ENCODE measurements around the gene SLC18B1.
"Not testable (repeated sequence)": the region's sequence is repeated elsewhere in the genome, so short reads cannot be mapped to it uniquely, and the experiment has no call there.

SLC18B1 gene

GRCh38 chr6:132798869-132799538 lies 567 bp upstream of the SLC18B1 start:
- peak; percentile 82 for DNase-seq

GRCh38 chr6:132795461-132795860 lies 3.0 kb downstream of the SLC18B1 start:
- no peak for DNase-seq

GRCh38 chr6:132792510-132792909 lies 5.9 kb downstream of the SLC18B1 start:
- no peak for DNase-seq

GRCh38 chr6:132790450-132790849 lies 8.0 kb downstream of the SLC18B1 start:
- no peak for DNase-seq

- peak; percentile 53 for DNase-seq
Observed at GRCh38 chr6:132789396-132789776, 9.1 kb downstream of the SLC18B1 start.

GRCh38 chr6:132788658-132789395 lies 9.6 kb downstream of the SLC18B1 start:
- peak; percentile 63 for DNase-seq

- DNase-seq: no peak
Observed at GRCh38 chr6:132785936-132786335, 12.5 kb downstream of the SLC18B1 start.

- no peak for DNase-seq
Observed at GRCh38 chr6:132780770-132781371, 17.6 kb downstream of the SLC18B1 start.

- not testable (repeated sequence) for DNase-seq
Observed at GRCh38 chr6:132777881-132778280, 20.6 kb downstream of the SLC18B1 start.

GRCh38 chr6:132768051-132768517 lies 30.4 kb downstream of the SLC18B1 start:
- peak; percentile 79 for DNase-seq

GRCh38 chr6:132765560-132765959 lies 32.9 kb downstream of the SLC18B1 start:
- DNase-seq: no peak

GRCh38 chr6:132764370-132764769 lies 34.1 kb downstream of the SLC18B1 start:
- DNase-seq: no peak

- DNase-seq: no peak
Observed at GRCh38 chr6:132763269-132763668, 35.2 kb downstream of the SLC18B1 start.

- DNase-seq: no peak
Observed at GRCh38 chr6:132760256-132760655, 38.2 kb downstream of the SLC18B1 start.

GRCh38 chr6:132758689-132759088 lies 39.7 kb downstream of the SLC18B1 start:
- DNase-seq: no peak

- no peak for DNase-seq
Observed at GRCh38 chr6:132752255-132752654, 46.2 kb downstream of the SLC18B1 start.

GRCh38 chr6:132751828-132752227 lies 46.6 kb downstream of the SLC18B1 start:
- DNase-seq: no peak

GRCh38 chr6:132751306-132751705 lies 47.1 kb downstream of the SLC18B1 start:
- DNase-seq: no peak

GRCh38 chr6:132750455-132751248 lies 47.8 kb downstream of the SLC18B1 start:
- DNase-seq: no peak

- DNase-seq: no peak
Observed at GRCh38 chr6:132749111-132749510, 49.3 kb downstream of the SLC18B1 start.

GRCh38 chr6:132748446-132748845 lies 50.0 kb downstream of the SLC18B1 start:
- no peak for DNase-seq

- no peak for DNase-seq
Observed at GRCh38 chr6:132746048-132746447, 52.4 kb downstream of the SLC18B1 start.

GRCh38 chr6:132742495-132742894 lies 55.9 kb downstream of the SLC18B1 start:
- DNase-seq: no peak
